GM13976 (cell line): ENCODE data around the gene TAMALIN.

Source experiments
- DNase-seq: peaks from one replicate; pipeline ENCODE4 v3.0.0; 2012; ENCODE audit warnings: low spot score
- CTCF ChIP-seq: IDR thresholded peaks from 2 replicates; pipeline ENCODE4 v1.5.1; 2012; ENCODE audit warnings: borderline replicate concordance, mild to moderate bottlenecking; ENCODE audit not compliant: insufficient read depth; ENCODE audit errors: extremely low read depth, missing control alignments, control extremely low read depth
- in situ Hi-C: fragments of 300-500 bp; cut with MboI; formaldehyde crosslinking; loops from one replicate; pipeline ENCODE4 v1.12.0; 2022; ENCODE audit warnings: low sequenced_read_pairs, mixed read lengths, inconsistent platforms; ENCODE audit not compliant: unreplicated experiment

Gene TAMALIN

DNA sequence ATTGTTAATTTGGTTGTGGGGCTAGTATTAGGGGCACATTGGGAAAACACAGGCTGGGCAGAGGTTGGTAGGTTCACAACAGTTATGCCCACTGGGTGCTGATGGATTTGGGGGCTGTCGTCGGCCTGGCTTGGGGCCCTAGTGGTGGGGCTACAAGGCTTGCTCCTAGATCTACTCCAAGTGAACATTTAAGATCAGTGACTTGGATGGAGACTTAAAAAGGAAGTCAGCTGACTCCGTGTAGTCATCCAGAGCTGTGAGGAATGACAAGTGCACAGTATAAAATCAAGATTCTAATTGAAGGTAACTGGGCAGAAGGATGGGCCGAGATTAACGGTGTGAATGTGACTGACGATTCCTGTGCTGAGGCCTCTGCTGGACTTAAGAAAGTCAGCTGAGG lies 31.7 kb downstream of the TAMALIN start:
- TF ChIP-seq CTCF = no peak
- in situ Hi-C loops = no loop called here
- no peak for DNase-seq

DNA sequence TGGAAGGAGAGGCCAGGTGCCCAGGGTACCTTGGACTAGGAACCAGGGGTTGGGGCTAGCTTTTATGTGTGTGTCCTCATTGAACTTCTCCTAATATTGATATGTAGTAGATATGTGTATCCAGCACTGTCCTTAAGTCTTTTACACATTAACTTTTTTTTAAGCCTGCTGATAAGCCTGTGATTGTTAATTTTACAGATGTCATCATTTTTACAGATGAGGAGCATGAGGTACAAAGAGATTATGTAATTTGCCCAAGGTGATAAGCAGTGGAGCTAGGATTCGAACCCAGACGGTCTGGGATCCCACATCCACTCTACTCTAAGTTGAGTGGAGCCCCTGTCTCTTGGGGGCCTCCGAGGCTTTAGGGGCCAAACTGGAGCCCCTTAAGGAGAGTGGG lies 34.3 kb downstream of the TAMALIN start:
- no peak for TF ChIP-seq CTCF
- in situ Hi-C loops = no loop called here
- no peak for DNase-seq

DNA sequence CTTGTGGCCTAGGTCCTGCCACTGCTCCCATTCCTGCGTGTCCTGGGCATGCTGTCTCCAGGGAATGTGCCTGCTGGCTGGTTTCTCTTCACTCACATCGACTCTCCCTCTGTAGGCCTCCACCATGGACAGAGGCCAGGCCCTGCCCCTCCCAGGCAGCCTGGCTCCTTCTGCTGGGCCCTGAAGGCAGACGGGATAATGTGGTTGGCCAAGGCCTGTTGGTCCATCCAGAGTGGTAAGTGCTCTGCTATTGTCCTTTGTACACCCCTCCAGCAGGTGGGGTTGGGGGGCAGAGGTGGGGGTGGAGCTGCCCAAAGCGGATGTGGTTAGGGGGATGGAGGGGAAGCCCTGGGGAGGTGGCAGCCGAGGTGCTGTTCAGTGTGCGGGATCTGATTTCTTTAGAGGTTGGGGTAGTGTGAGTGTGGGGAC lies 35.0 kb downstream of the TAMALIN start:
- TF ChIP-seq CTCF = no peak
- DNase-seq = peak; percentile 72
- in situ Hi-C loops = no loop called here

GRCh38 chr12:52042706-52043385 lies 36.1 kb downstream of the TAMALIN start:
- TF ChIP-seq CTCF = no peak
- no peak for DNase-seq
- in situ Hi-C loops = no loop called here

GRCh38 chr12:52043386-52044212 lies 36.9 kb downstream of the TAMALIN start:
- no peak for TF ChIP-seq CTCF
- in situ Hi-C loops = no loop called here
- no peak for DNase-seq

DNA sequence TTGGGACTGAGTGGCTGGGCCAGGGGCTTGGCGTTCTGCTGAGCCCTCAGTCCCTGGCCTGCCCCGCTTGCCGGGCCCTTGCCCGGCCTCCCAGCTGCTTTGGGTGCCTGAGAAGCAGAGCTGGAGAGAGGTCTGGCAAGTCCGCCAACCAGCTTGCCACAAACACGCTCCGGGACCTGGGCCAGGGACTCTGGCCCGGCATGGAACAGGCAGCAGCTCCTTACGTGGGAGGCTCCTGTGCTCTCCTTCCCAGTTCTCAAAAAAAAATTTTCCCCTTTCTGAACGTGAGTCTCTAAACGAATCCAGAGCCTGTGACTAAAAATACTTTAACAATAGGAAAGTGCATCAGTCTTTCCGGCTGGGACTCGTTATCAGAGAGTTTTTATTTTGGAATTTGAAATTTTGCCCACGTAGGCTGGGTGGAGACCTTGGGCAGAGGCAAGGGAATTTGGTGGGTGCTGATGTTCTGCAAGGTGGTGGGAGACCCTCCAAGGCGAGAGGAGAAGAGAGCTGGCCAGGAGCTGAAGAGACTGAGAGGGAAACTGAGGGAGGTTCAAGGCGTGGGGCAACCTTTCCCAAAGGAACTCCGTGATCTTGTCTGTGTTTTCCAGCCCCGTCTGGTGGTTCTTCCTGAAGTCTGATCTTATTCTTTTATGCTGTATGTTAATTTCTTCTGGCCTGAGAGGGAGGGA lies 37.7 kb downstream of the TAMALIN start:
- no peak for DNase-seq
- TF ChIP-seq CTCF = no peak
- in situ Hi-C loops = no loop called here
